Stimulated activated CD4-positive, alpha-beta T cell treated with anti-CD3 and anti-CD28 coated beads, Interleukin-2, amount 100 ng/mL, for 4 hours (primary cell): ENCODE measurements around the gene KRTAP9-8.
"Not testable (repeated sequence)": the region's sequence is repeated elsewhere in the genome, so short reads cannot be mapped to it uniquely, and the experiment has no call there.

Source experiments
- DNase-seq: peaks from one replicate; pipeline ENCODE4 v3.0.0-alpha.2; 2020; ENCODE audit warnings: low read depth

The KRTAP9-8 gene, protein sequence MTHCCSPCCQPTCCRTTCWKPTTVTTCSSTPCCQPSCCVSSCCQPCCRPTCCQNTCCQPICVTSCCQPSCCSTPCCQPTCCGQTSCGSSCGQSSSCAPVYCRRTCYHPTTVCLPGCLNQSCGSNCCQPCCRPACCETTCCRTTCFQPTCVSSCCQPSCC

DNA sequence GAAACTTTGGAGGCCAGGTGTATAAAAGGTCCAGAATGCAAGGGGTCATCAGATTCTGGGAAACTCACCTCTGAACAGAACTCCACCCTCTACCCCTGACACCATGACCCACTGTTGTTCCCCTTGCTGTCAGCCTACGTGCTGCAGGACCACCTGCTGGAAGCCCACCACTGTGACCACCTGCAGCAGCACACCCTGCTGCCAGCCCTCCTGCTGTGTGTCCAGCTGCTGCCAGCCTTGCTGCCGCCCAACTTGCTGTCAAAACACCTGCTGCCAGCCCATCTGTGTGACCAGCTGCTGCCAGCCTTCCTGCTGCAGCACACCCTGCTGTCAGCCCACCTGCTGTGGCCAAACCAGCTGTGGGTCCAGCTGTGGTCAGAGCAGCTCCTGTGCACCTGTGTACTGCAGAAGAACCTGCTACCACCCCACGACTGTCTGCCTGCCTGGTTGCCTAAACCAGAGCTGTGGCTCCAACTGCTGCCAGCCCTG lies at the start of gene KRTAP9-8:
TSS of gene KRTAP9-8 (plus strand) at position 51 of the 489 bp plus-strand sequence. CDS start at position 104, 53 bp downstream.
- DNase-seq, result not testable (repeated sequence)

DNA sequence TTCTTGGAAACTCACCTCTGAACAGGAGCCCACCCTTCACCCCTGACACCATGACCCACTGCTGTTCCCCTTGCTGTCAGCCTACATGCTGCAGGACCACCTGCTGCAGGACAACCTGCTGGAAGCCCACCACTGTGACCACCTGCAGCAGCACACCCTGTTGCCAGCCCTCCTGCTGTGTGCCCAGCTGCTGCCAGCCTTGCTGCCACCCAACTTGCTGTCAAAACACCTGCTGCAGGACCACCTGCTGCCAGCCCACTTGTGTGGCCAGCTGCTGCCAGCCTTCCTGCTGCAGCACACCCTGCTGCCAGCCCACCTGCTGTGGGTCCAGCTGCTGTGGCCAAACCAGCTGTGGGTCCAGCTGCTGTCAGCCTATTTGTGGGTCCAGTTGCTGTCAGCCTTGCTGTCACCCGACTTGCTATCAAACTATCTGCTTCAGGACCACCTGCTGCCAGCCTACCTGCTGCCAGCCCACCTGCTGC lies 47.9 kb upstream of the KRTAP9-8 start, which contains the start of gene KRTAP9-1:
TSS of gene KRTAP9-1 (plus strand) at position 51 of the 482 bp plus-strand sequence. CDS start at position 51, 0 bp downstream.
- DNase-seq, result not testable (repeated sequence)

DNA sequence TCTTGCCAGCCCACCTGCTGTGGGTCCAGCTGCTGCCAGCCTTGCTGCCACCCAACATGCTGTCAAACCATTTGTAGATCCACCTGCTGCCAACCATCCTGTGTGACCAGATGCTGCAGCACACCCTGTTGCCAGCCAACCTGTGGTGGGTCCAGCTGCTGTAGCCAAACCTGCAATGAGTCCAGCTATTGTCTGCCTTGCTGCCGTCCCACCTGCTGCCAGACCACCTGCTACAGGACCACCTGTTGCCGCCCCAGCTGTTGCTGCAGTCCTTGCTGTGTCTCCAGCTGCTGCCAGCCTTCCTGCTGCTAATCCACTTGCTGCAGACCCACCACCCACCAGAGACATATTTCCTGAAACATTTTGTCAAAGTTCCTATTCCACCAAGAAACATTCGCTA lies 47.5 kb upstream of the KRTAP9-8 start:
- no peak for DNase-seq

DNA sequence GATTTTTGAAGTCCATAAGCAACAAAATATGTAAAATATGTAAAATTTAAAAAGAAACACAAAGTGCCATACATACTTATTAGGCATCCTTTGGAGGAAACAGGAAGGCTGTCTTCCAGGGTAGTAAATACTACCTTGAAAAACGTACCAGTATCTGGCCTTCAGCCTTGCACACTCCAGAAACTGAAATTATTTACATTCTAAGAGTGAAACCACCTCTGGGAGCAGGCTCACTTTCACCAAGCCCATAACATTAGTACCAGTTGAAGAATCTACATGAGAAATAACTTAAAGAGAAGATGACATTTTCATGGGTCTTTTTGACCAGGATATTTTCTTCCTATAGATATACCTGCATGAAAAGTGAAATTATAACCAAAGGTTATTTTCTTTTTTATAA lies 41.7 kb upstream of the KRTAP9-8 start:
- no peak for DNase-seq

DNA sequence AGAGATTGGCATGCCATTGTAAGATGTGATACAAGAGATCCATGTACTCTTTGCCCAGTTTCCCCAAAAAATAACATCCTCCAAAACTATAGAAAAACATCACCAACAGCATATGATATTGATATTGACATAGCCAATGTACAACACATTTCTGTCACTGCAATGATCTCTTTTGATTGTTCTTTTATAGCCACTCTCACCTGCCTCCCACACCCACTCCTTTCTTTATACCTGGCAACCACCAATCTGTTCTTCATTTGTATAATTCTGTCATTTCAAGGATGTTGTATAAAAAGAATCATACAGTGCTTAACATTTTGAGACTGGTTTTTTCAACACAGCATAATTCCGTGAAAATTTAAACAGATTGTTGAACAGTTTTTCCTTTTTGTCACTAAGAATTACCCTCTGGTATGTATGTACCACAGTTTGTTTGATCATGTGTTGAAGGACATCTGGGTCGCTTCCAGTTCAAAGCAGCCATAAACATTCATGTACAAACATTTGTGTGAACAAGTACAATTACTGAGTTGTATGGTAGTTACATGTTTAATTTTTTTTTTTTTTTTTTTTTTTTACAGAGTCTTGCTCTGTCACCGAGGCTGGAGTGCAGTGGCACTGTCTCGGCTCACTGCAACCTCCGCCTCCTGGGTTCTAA lies 38.2 kb upstream of the KRTAP9-8 start:
- DNase-seq, result no peak

DNA sequence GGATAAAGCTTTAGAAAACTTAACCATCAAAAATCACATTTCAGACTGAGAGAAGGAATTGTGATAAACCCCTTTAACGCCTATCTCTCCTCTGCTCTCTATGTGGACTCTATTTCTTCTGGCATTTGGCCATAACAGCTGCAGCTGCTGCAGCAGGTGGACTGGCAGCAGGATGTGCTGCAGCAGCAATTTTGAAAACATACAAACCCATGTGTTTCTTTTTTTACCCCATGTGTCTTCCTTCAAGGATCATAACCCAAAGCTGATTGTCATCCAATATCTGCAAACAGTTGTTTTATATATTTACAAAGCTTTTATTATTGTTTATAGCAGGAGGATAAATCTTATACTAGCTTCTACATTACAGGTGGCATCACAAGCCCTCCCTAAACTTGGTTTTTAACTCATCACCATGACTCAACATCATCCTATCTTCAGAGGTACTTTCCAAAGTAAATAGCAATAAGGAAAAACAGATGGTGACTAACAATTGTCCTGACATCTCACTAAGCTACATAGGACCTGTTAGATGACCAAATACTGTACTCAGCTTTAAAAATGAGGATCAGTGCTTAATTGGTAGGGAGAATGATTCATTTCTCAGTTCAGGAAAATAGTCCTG lies 25.8 kb upstream of the KRTAP9-8 start:
- DNase-seq, result no peak

DNA sequence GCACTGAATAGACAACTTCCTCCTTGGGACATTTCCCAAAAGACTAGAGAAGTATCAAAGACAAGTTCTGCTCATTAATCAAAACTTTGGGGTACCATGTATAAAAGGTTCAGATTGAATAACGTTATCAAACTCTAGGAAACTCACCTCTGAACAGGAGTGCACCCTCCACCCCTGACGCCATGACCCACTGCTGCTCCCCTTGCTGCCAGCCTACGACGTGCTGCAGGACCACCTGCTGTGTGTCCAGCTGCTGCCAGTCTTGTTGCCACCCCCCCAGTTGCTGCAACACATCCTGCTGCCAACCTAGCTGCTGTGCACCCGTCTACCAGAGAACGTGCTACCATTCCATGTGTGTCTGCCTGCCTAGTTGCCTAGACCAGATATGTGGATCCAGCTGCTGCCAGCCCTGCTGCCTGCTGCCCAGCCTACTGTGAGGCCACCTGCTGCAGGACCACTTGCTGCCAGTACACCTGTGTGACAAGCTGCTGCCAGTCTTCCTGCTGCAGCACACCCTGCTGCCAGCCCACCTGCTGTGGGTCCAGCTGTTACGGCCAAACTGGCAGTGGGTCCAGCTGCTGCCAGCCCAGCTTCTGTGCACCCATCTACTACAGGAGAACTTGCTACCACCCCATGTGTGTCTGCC lies 25.2 kb upstream of the KRTAP9-8 start:
- DNase-seq, result no peak

DNA sequence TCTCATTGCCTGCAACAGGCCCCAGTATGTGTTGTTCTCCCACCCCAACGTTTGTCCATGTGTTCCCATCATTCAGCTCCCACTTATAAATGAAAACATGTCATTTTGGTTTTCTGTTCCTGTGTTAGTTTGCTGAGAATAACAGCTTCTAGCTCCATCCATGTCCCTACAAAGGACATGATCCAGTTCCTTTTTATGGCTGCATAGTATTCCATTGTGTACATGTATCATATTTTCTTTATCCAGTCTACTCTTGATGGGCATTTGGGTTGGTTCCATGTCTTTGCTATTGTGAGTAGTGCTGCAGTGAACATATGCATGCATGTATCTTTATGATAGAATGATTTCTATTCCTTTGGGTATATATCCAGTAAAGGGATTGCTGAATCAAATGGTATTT lies 22.1 kb upstream of the KRTAP9-8 start:
- DNase-seq, result no peak

DNA sequence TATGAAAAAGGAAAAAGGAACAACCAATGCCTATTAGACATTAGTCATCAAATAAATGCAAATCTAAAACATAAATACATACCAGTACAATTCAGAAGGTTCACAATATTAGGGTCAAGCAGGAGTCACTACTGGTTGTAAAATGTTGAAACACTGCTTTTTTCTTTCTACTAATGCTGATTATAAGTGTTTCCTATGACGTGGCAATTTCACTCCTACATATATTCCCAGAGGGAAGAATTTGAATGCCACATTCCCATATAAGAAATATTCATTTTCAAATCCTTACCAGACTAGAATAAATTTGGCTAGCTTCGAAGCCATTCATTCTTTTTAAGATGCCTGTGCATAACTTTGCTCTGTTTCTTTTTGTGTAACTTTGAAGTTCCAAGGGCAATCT lies 14.0 kb upstream of the KRTAP9-8 start:
- no peak for DNase-seq

DNA sequence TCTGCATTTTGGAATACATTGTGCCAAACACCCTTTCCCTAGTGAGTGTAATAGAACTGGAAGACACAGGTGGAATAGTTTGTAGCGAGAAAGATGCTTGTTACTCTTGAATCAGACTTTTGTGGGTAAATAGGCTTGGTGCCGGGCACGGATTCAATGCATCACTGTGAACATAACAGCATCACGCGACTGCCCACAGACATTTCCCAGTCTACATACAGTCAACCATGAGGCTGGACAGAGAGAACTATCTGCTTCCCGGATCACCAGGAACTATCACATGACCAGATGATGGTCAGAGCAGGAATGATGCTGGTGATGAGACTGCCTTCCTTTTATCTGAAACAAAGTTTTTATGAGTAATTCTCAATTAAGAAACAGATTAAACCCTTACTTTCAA lies 11.7 kb upstream of the KRTAP9-8 start:
- DNase-seq, result no peak

DNA sequence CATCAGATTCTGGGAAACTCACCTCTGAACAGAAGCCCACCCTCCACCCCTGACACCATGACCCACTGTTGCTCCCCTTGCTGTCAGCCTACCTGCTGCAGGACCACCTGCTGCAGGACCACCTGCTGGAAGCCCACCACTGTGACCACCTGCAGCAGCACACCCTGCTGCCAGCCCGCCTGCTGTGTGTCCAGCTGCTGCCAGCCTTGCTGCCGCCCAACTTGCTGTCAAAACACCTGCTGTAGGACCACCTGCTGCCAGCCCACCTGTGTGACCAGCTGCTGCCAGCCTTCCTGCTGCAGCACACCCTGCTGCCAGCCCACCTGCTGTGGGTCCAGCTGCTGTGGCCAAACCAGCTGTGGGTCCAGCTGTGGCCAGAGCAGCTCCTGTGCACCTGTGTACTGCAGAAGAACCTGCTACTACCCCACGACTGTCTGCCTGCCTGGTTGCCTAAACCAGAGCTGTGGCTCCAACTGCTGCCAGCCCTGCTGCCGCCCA lies 11.2 kb upstream of the KRTAP9-8 start, which contains the start of gene KRTAP9-2:
TSS of gene KRTAP9-2 (plus strand) at position 51 of the 498 bp plus-strand sequence. CDS start at position 58, 7 bp downstream.
- DNase-seq, result not testable (repeated sequence)

DNA sequence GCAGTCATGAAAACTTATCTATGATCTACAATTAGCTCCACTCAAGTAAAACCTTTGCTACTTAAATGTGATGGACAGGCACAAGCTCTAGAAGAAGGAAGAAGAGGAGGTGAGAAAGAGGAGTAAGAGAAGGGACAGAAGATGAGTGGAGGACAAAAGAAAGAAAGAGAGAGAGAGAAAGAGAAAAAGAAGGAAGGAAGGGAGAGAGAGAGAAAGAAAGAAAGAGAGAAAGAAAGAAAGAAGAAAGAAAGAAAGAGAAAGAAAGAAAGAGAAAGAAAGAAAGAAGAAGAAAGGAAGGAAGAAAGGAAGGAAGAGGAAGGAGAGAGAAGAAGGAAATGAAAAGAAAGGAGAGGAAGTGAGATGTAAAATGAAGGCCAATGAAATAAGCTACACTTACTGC lies 7.7 kb upstream of the KRTAP9-8 start:
- DNase-seq, result no peak

DNA sequence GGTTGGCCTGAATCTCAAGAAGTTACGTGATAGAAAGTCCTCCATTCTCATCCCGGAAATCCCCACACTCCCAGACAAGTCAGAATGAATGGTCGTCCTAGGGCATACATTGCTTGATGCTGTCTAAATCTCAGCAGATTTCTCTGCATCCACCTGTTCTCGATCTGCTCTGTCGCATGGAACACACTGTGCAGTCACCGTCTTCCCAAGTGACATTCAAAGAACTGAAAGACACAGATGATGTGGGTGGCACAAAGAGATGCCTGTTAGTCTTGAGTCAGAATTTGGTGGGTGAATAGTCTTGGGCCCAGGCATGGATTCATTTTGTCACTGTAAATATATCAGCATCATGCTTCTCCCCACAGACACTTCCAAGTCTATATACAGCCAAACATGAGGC lies 6.1 kb upstream of the KRTAP9-8 start:
- DNase-seq, result no peak

DNA sequence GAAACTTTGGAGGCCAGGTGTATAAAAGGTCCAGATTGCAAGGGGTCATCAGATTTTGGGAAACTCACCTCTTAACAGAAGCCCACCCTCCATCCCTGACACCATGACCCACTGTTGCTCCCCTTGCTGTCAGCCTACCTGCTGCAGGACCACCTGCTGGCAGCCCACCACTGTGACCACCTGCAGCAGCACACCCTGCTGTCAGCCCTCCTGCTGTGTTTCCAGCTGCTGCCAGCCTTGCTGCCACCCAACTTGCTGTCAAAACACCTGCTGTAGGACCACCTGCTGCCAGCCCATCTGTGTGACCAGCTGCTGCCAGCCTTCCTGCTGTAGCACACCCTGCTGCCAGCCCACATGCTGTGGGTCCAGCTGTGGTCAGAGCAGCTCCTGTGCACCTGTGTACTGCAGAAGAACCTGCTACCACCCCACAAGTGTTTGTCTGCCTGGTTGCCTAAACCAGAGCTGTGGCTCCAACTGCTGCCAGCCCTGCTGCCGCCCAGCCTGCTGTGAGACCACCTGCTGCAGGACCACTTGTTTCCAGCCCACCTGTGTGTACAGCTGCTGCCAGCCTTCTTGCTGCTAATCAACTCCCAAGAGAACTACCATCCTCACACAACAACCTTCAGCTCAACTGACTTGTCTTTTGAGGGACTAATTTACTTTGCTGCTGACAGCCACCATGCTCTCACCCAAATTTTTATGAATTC lies 5.2 kb upstream of the KRTAP9-8 start, which contains the start of gene KRTAP9-3:
TSS of gene KRTAP9-3 (plus strand) at position 51 of the 707 bp plus-strand sequence. CDS start at position 104, 53 bp downstream.
- DNase-seq, result not testable (repeated sequence)

DNA sequence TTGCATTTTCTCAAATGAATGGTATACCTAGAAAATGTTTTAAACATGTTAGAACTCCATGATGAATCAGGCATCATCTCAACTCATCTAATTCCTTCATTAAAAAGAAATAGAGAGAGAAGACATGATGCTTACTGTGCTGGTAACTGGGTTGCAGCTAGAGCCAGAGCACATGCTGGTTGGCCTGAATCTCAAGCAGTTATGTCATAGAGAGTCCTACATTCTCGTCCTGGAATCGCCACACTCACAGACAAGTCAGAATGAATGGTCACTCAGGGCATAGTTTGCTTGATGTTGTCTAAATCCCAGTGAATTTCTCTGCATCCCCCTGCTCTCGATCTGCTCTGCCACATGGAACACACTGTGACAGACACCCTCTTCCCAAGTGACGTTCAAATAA lies 683 bp upstream of the KRTAP9-8 start:
- not testable (repeated sequence) for DNase-seq

DNA sequence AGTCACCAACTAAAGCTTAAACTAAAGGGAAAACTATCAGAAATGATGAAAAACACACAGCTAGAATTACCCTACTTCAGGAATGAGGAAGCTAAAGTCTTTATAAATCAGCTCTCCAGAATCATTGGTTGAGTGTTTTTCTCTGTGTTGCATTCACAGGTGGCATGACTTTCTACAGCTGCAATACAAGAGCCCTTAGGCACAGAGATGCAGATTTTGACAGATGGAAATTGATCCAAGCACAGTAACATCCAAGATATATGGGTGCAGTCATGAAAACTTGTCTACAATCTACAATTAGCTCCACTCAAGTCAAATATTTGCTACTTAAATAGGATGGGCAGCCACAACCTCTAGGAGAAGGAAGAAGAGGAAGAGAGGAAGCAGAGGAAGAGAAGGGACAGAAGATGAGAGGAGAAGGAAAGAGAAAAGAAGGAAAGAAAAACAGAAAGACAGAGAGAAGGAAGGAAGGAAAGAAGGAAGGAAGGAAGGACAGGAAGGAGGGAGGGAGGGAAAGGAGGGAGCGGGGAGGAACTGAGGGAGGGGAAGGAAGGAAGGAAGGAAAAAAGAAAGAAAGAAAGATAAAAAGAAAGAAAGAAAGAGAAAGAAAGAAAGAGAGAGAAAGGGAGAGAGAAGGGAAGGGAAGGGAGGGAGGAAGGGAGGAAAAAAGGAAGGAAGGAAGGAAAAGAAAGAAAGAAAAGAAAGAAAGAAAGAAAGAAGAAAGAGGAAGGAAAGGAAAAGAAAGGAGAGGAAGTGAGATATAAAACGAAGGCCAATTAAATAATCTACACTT lies 9.4 kb downstream of the KRTAP9-8 start:
- not testable (repeated sequence) for DNase-seq

DNA sequence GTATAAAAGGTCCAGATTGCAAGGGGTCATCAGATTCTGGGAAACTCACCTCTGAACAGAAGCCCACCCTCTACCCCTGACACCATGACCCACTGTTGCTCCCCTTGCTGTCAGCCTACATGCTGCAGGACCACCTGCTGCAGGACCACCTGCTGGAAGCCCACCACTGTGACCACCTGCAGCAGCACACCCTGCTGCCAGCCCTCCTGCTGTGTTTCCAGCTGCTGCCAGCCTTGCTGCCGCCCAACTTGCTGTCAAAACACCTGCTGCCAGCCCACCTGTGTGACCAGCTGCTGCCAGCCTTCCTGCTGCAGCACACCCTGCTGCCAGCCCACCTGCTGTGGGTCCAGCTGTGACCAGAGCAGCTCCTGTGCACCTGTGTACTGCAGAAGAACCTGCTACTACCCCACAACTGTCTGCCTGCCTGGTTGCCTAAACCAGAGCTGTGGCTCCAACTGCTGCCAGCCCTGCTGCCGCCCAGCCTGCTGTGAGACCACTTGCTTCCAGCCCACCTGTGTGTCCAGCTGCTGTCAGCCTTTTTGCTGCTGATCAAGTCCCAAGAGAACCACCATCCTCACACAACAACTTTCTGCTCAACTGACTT lies 11.9 kb downstream of the KRTAP9-8 start, which contains the start of gene KRTAP9-4:
TSS of gene KRTAP9-4 (plus strand) at position 51 of the 604 bp plus-strand sequence. CDS start at position 85, 34 bp downstream.
- DNase-seq, result not testable (repeated sequence)

DNA sequence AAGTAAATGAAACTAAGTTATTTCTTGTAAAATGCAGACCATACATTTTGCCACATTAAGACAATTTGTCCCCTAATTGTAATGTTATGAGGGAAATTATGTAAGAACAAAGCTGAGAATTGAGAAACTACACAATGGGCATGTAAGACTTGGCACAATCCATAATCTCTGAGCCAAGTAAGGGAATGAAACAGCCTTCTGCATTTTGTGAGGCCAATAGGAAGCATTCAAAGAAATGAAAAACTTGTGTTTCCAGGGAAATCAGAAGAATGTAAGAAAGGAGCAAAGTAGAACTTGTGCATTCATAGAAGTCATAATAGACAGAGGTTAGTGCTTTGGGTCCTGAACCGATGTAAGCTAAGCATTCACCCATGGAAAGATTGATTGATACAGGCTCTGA lies 13.5 kb downstream of the KRTAP9-8 start:
- DNase-seq, result no peak

DNA sequence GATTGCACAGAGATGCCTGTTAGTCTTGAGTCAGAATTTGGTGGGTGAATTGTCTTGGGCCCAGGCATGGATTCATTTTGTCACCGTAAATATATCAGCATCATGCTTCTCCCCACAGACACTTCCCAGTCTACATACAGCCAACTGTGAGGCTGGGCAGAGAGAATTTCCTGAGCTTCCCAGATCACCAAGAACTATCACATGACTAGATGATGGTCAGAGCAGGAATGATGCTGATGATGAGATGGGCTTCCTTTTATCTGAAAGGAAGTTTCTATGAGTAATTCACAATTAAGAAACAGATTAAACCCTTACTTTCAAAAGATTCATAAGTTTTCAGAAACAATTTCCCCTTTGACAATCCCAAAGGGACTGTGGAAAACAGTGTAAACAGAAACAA lies 17.1 kb downstream of the KRTAP9-8 start:
- no peak for DNase-seq
